ENCODE results near the gene ZRANB2. TPM values are rescaled to one million over a fixed set of nuclear protein-coding genes. Genes with fewer than 3 reads are reported as not detected.

The ZRANB2 gene
- total RNA-seq, 1 experiment from 2014 or later, result 67.9 TPM

GRCh38 chr1:71118086-71118485 is 37.3 kb upstream of the ZRANB2 start (continued):
- TF ChIP-seq POLR2A (IDR thresholded peaks at IDR 0.05; ENCODE audit: borderline replicate concordance, extremely low read depth, insufficient read depth, insufficient read length), result no peak

GRCh38 chr1:71116729-71117128 is 35.9 kb upstream of the ZRANB2 start:
- RAD21 ChIA-PET (ENCODE audit: low non-redundant PET in 1 of 2, low total read pairs in 2 of 2, uncharacterized antibody in 2 of 2, unreplicated experiment in 2 of 2), result no interaction called here
- H3K9ac ChIP-seq (ENCODE audit: low read length), result no peak overlapping the region
- ATAC-seq, result no peak

GRCh38 chr1:71106658-71107322 is 26.0 kb upstream of the ZRANB2 start:
- CTCF ChIA-PET, result no interaction called here
- TF ChIP-seq JUND (IDR thresholded peaks at IDR 0.05) (no peak), EZH2 (IDR thresholded peaks at IDR 0.05) (no peak), POLR2A (IDR thresholded peaks at IDR 0.05; ENCODE audit: borderline replicate concordance, extremely low read depth, insufficient read depth, insufficient read length) (no peak), EGR1 (IDR thresholded peaks at IDR 0.05; ENCODE audit: low read depth) (no peak), SIN3A (IDR thresholded peaks at IDR 0.05; ENCODE audit: low read depth) (no peak), RAD21 (IDR thresholded peaks at IDR 0.05; ENCODE audit: low read depth) (no peak), SRF (IDR thresholded peaks at IDR 0.05; ENCODE audit: low read depth) (no peak), CTCF (IDR thresholded peaks at IDR 0.05 in 2 of 3, conservative IDR thresholded peaks at IDR 0.05 in 1 of 3; ENCODE audit: borderline replicate concordance in 1 of 3, insufficient read depth in 1 of 3, low read depth in 2 of 3, low read length in 2 of 3) (no peak)
- TF ChIP-seq, protein P1, sequence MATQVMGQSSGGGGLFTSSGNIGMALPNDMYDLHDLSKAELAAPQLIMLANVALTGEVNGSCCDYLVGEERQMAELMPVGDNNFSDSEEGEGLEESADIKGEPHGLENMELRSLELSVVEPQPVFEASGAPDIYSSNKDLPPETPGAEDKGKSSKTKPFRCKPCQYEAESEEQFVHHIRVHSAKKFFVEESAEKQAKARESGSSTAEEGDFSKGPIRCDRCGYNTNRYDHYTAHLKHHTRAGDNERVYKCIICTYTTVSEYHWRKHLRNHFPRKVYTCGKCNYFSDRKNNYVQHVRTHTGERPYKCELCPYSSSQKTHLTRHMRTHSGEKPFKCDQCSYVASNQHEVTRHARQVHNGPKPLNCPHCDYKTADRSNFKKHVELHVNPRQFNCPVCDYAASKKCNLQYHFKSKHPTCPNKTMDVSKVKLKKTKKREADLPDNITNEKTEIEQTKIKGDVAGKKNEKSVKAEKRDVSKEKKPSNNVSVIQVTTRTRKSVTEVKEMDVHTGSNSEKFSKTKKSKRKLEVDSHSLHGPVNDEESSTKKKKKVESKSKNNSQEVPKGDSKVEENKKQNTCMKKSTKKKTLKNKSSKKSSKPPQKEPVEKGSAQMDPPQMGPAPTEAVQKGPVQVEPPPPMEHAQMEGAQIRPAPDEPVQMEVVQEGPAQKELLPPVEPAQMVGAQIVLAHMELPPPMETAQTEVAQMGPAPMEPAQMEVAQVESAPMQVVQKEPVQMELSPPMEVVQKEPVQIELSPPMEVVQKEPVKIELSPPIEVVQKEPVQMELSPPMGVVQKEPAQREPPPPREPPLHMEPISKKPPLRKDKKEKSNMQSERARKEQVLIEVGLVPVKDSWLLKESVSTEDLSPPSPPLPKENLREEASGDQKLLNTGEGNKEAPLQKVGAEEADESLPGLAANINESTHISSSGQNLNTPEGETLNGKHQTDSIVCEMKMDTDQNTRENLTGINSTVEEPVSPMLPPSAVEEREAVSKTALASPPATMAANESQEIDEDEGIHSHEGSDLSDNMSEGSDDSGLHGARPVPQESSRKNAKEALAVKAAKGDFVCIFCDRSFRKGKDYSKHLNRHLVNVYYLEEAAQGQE (IDR thresholded peaks at IDR 0.05; ENCODE audit: low read depth), result no peak

More at GRCh38 chr1:71116729-71117128, 35.9 kb upstream of the ZRANB2 start:
- H2AFZ ChIP-seq (ENCODE audit: low read depth, low read length, poor library complexity, severe bottlenecking), result no peak overlapping the region
- no peaks in the 10 kb centered on the region for H3K4me1 ChIP-seq (ENCODE audit: control insufficient read depth in 1 of 2, insufficient read depth in 2 of 2, low read length in 2 of 2)
- CTCF ChIA-PET, result no interaction called here
- no peaks in the 10 kb centered on the region for H3K36me3 ChIP-seq (ENCODE audit: control insufficient read depth in 1 of 2, insufficient read depth in 2 of 2, low read length in 2 of 2)
- H3K79me2 ChIP-seq (ENCODE audit: insufficient read depth, low read length), result no peaks in the 10 kb centered on the region
- DNase-seq (ENCODE audit: low read depth, low spot score), result no peak
- intact Hi-C loops (cut with micrococcal nuclease), result no loop called here
- H3K27me3 ChIP-seq (ENCODE audit: insufficient read depth, low read length), result no peaks in the 10 kb centered on the region
- no peak overlapping the region for H3K4me2 ChIP-seq (ENCODE audit: low read length)
- H4K20me1 ChIP-seq (ENCODE audit: insufficient read depth), result no peaks in the 10 kb centered on the region
- no peaks in the 10 kb centered on the region for H3K9me3 ChIP-seq (ENCODE audit: control insufficient read depth in 1 of 2, insufficient read depth in 1 of 2, low read depth in 1 of 2, low read length in 2 of 2)
- POLR2A ChIA-PET, result no interaction called here
- no peak for TF ChIP-seq JUND (IDR thresholded peaks at IDR 0.05)
- TF ChIP-seq, protein P2, sequence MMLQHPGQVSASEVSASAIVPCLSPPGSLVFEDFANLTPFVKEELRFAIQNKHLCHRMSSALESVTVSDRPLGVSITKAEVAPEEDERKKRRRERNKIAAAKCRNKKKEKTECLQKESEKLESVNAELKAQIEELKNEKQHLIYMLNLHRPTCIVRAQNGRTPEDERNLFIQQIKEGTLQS (IDR thresholded peaks at IDR 0.05), result no peak
- TF ChIP-seq CEBPB (IDR thresholded peaks at IDR 0.05; ENCODE audit: low read depth), result no peak
- no peak for TF ChIP-seq YY1 (IDR thresholded peaks at IDR 0.05; ENCODE audit: extremely low read depth, insufficient replicate concordance, low read depth, low read length)
- TF ChIP-seq, protein P3, sequence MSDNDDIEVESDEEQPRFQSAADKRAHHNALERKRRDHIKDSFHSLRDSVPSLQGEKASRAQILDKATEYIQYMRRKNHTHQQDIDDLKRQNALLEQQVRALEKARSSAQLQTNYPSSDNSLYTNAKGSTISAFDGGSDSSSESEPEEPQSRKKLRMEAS (IDR thresholded peaks at IDR 0.05), result no peak
- TF ChIP-seq SIN3A (IDR thresholded peaks at IDR 0.05; ENCODE audit: low read depth), result no peak
- TF ChIP-seq TCF7L2 (IDR thresholded peaks at IDR 0.05; ENCODE audit: borderline replicate concordance, extremely low read depth, insufficient read depth, insufficient read length), result no peak
- BruUV-seq (replicated peaks), result no TSS peak
- H3K4me3 ChIP-seq (replicated peaks in 1 of 2; ENCODE audit: low read depth in 1 of 2, low read length in 2 of 2), result no peak overlapping the region
- H3K27ac ChIP-seq (ENCODE audit: low read depth, low read length), result no peak overlapping the region
- no peaks in the 10 kb centered on the region for H3K9me2 ChIP-seq (ENCODE audit: insufficient read depth)

More at GRCh38 chr1:71106658-71107322, 26.0 kb upstream of the ZRANB2 start:
- BruUV-seq (replicated peaks), result no TSS peak
- RAD21 ChIA-PET (ENCODE audit: low non-redundant PET in 1 of 2, low total read pairs in 2 of 2, uncharacterized antibody in 2 of 2, unreplicated experiment in 2 of 2), result no interaction called here
- no peaks in the 10 kb centered on the region for H3K36me3 ChIP-seq (ENCODE audit: control insufficient read depth in 1 of 2, insufficient read depth in 2 of 2, low read length in 2 of 2)
- no peak overlapping the region for H3K9ac ChIP-seq (ENCODE audit: low read length)
- no peak overlapping the region for H2AFZ ChIP-seq (ENCODE audit: low read depth, low read length, poor library complexity, severe bottlenecking)
- ATAC-seq (no peak), DNase-seq (ENCODE audit: low read depth, low spot score) (no peak)
- no peaks in the 10 kb centered on the region for H3K9me3 ChIP-seq (ENCODE audit: control insufficient read depth in 1 of 2, insufficient read depth in 1 of 2, low read depth in 1 of 2, low read length in 2 of 2)
- no peaks in the 10 kb centered on the region for H3K4me1 ChIP-seq (ENCODE audit: control insufficient read depth in 1 of 2, insufficient read depth in 2 of 2, low read length in 2 of 2)
- POLR2A ChIA-PET, result no interaction called here
- H4K20me1 ChIP-seq (ENCODE audit: insufficient read depth), result no peaks in the 10 kb centered on the region
- no peak overlapping the region for H3K27ac ChIP-seq (ENCODE audit: low read depth, low read length)
- H3K4me3 ChIP-seq (replicated peaks in 1 of 2; ENCODE audit: low read depth in 1 of 2, low read length in 2 of 2), result no peak overlapping the region
- H3K79me2 ChIP-seq (ENCODE audit: insufficient read depth, low read length), result no peaks in the 10 kb centered on the region
- no peak overlapping the region for H3K4me2 ChIP-seq (ENCODE audit: low read length)
- H3K27me3 ChIP-seq (ENCODE audit: insufficient read depth, low read length), result no peaks in the 10 kb centered on the region
- H3K9me2 ChIP-seq (ENCODE audit: insufficient read depth), result no peaks in the 10 kb centered on the region
- intact Hi-C loops (cut with micrococcal nuclease), result no loop called here
